B cell (primary cell): ENCODE data around the gene PCGF2. TPM values are rescaled to one million over a fixed set of nuclear protein-coding genes. Genes with fewer than 3 reads are reported as not detected.

Experiments used
- ATAC-seq: fragments of 200-7000 bp; cut with Tn5 transposase; one replicate; pipeline ENCODE4 v1.10.0; 2021; ENCODE audit warnings: low read depth, mild to moderate bottlenecking, moderate number of reproducible peaks, moderate library complexity
- CTCF ChIA-PET: fragments of 350-600 bp; sonication (Branson Sonifier 250); formaldehyde crosslinking; loops from one replicate; lab custom pipeline; 2021; ENCODE audit warnings: antibody characterized with exemption, inconsistent platforms; lab: Charles Lee
- POLR2A ChIA-PET: fragments of 350-600 bp; sonication (Branson Sonifier 250); formaldehyde crosslinking; loops from one replicate; lab custom pipeline; 2021; ENCODE audit warnings: antibody characterized with exemption; lab: Charles Lee
- DNase-seq: peaks from one replicate; pipeline ENCODE4 v3.0.0; 2013
- H2AFZ ChIP-seq: 2 replicates; pipeline ENCODE4 v1.6.1; 2012; ENCODE audit warnings: mild to moderate bottlenecking, low read depth, low read length; ENCODE audit not compliant: insufficient read depth, poor library complexity, severe bottlenecking
- H3K27ac ChIP-seq, 2 donors: 1 replicate in 1 of 2; 2 replicates in 1 of 2; pipeline ENCODE4 v1.5.1; 2012 to 2013; ENCODE audit warnings: low read length in 2 of 2, mild to moderate bottlenecking in 2 of 2, moderate library complexity in 1 of 2
- H3K27me3 ChIP-seq, 4 experiments: fragments of 200-600 bp in 1 of 4; sonication (generic) in 1 of 4; replicated peaks in 1 of 4; 1 replicate in 2 of 4; 2 replicates in 2 of 4; pipeline versions ENCODE4 v1.6.1 to v1.7.0; 2013 to 2016; ENCODE audit warnings: low read length in 3 of 4, mild to moderate bottlenecking in 2 of 4, mixed read lengths in 1 of 4, moderate library complexity in 1 of 4; ENCODE audit not compliant: insufficient read depth in 4 of 4, control insufficient read depth in 3 of 4; ENCODE audit errors: control extremely low read depth in 1 of 4
- H3K36me3 ChIP-seq, 2 experiments: replicated peaks in 1 of 2; 1 replicate in 1 of 2; 2 replicates in 1 of 2; pipeline versions ENCODE4 v1.6.1 to v1.7.1; 2013; ENCODE audit warnings: low read length in 1 of 2; ENCODE audit not compliant: insufficient read depth in 2 of 2, control insufficient read depth in 1 of 2; ENCODE audit errors: control extremely low read depth in 1 of 2, extremely low read depth in 1 of 2
- H3K4me1 ChIP-seq, 2 donors: fragments of 200-600 bp in 1 of 2; sonication (generic) in 1 of 2; 1 replicate in 1 of 2; 2 replicates in 1 of 2; pipeline versions ENCODE4 v1.5.1 to v1.6.1; 2013 to 2017; ENCODE audit warnings: low read length in 2 of 2; ENCODE audit not compliant: control insufficient read depth in 2 of 2, insufficient read depth in 2 of 2
- H3K4me2 ChIP-seq: replicated peaks from 2 replicates; pipeline ENCODE3; 2012; ENCODE audit warnings: mild to moderate bottlenecking, low read depth, low read length; ENCODE audit not compliant: poor library complexity, severe bottlenecking
- H3K4me3 ChIP-seq, 5 experiments: fragments of 200-600 bp in 1 of 5; sonication (generic) in 1 of 5; 1 replicate in 3 of 5; 2 replicates in 2 of 5; pipeline versions ENCODE4 v1.5.1 to v1.7.0; 2011 to 2016; ENCODE audit warnings: low read length in 4 of 5, mild to moderate bottlenecking in 4 of 5, low read depth in 2 of 5, control low read depth in 1 of 5, moderate library complexity in 1 of 5; ENCODE audit not compliant: insufficient read depth in 1 of 5; ENCODE audit errors: control extremely low read depth in 1 of 5, extremely low read depth in 1 of 5
- H3K79me2 ChIP-seq: fragments of 200-600 bp; sonication (generic); one replicate; pipeline ENCODE4 v1.6.0; 2016; ENCODE audit warnings: low read length; ENCODE audit not compliant: control insufficient read depth, insufficient read depth
- H3K9ac ChIP-seq: fragments of 200-600 bp; sonication (generic); 2 replicates; pipeline ENCODE4 v1.6.1; 2017; ENCODE audit warnings: mild to moderate bottlenecking, low read length, moderate library complexity
- H3K9me3 ChIP-seq, 3 donors: one replicate each; pipeline versions ENCODE4 v1.6.1 to v1.7.1; 2013; ENCODE audit warnings: low read length in 2 of 3; ENCODE audit not compliant: control insufficient read depth in 2 of 3, insufficient read depth in 1 of 3; ENCODE audit errors: control extremely low read depth in 1 of 3
- H4K20me1 ChIP-seq: 2 replicates; pipeline ENCODE4 v1.6.0; 2012; ENCODE audit warnings: mild to moderate bottlenecking, low read length; ENCODE audit not compliant: insufficient read depth, control insufficient read depth, poor library complexity, severe bottlenecking
- H3K27ac Mint-ChIP-seq: one replicate; pipeline ENCODE4 v1.8.0; 2021; ENCODE audit warnings: mixed read lengths
- H3K27me3 Mint-ChIP-seq: one replicate; pipeline ENCODE4 v1.8.0; 2021; ENCODE audit warnings: mixed read lengths
- H3K4me1 Mint-ChIP-seq: one replicate; pipeline ENCODE4 v1.8.0; 2021; ENCODE audit warnings: mixed read lengths
- H3K4me3 Mint-ChIP-seq: one replicate; pipeline ENCODE4 v1.8.0; 2021; ENCODE audit warnings: mixed read lengths
- H3K9me3 Mint-ChIP-seq: one replicate; pipeline ENCODE4 v1.8.0; 2022; ENCODE audit warnings: mixed read lengths; ENCODE audit not compliant: insufficient read depth
- EZH2 ChIP-seq: IDR thresholded peaks from 2 replicates; pipeline ENCODE4 v1.6.1; 2012; ENCODE audit warnings: borderline replicate concordance, low read depth, mild to moderate bottlenecking, moderate library complexity, low read length; ENCODE audit not compliant: insufficient read depth, poor library complexity, severe bottlenecking
- WGBS: methylation state at CpG from one replicate; pipeline ENCODE4 v1.1.5; 2013; ENCODE audit warnings: missing lambda C conversion rate; ENCODE audit not compliant: insufficient coverage; 5-methylcytosine and 5-hydroxymethylcytosine counted together
- intact Hi-C: fragments of 100-400 bp; cut with micrococcal nuclease; formaldehyde crosslinking; loops from one replicate; pipeline ENCODE4 v1.10.0; 2022
- polyA plus RNA-seq: library from polyadenylated mRNA; depleted of rRNA; stranded (reverse); fragments of >200 nt; gene quantifications from 2 replicates; pipeline ENCODE4 v1.2.3, GENCODE V29; 2012
- total RNA-seq, 2 donors: library from RNA; stranded (reverse); fragments of 120-200 nt in 1 of 2; gene quantifications; 1 replicate in 1 of 2; 2 replicates in 1 of 2; pipeline versions ENCODE4 v1.2.3 to v1.2.4, GENCODE V29; 2013 to 2022
- TF ChIP-seq, protein P1 (sequence below): fragments of 200-600 bp; IDR thresholded peaks from one replicate; pipeline ENCODE4 v1.8.0; 2022; ENCODE audit warnings: antibody characterized with exemption, mild to moderate bottlenecking

Gene PCGF2
- total and polyA plus RNA-seq, 2 donors (not counting 1 experiment from before 2014, with no cell fraction given): 0.04 TPM; not detected in 1

DNA sequence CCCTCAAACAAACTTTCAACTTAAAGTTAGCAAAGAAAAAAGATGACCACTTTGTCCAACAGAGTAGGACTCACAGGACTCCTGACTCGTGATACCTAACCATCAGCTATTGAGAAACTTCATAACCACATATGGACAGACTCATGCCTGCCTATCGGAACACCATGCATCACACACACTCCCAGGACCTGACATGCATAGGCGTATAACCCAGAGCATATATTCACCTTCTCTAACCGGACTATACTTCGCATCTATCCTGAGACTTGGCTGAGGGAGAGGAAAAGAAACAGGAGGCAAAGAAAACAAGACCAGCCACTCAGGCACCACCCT lies 49.0 kb upstream of the PCGF2 start:
- Histone ChIP-seq H3K4me2 (peak overlapping the region; percentile 88), H3K79me2 (peaks cover 70% of the 10 kb centered on the region), H3K9me3 (no peaks in the 10 kb centered on the region), H3K4me3 (no peak overlapping the region), H3K27me3 (no peaks in the 10 kb centered on the region), H2AFZ (no peak overlapping the region), H3K4me1 (peaks cover 17 to 25% of the 10 kb centered on the region in 2 donors), H4K20me1 (peaks cover 30% of the 10 kb centered on the region), H3K9ac (no peak overlapping the region), H3K36me3 (peaks cover 0 to 18% of the 10 kb centered on the region in 2 experiments), H3K27ac (peak overlapping the region in 1 of 2 donors; percentile 42)
- peak overlapping the region; percentile 99 for H3K4me3 Mint-ChIP-seq
- WGBS: 97% methylated on average over 4 of the region's 5 CpGs
- DNase-seq (no peak), ATAC-seq (no peak)
- H3K27me3 Mint-ChIP-seq: no peaks in the 10 kb centered on the region
- no peaks in the 10 kb centered on the region for H3K9me3 Mint-ChIP-seq
- POLR2A ChIA-PET: interaction anchor here (0.7 kb wide), 1 partner anchor 1098 kb away, joined by 3 read pairs; no protein-coding TSS in a partner anchor
- H3K4me1 Mint-ChIP-seq: peaks cover 35% of the 10 kb centered on the region
- CTCF ChIA-PET: interaction anchor here (0.6 to 1.0 kb wide), 2 partner anchors 120 to 748 kb away, joined by 3 to 5 read pairs; no protein-coding TSS in a partner anchor
- no peak for TF ChIP-seq EZH2
- TF ChIP-seq, protein P1, sequence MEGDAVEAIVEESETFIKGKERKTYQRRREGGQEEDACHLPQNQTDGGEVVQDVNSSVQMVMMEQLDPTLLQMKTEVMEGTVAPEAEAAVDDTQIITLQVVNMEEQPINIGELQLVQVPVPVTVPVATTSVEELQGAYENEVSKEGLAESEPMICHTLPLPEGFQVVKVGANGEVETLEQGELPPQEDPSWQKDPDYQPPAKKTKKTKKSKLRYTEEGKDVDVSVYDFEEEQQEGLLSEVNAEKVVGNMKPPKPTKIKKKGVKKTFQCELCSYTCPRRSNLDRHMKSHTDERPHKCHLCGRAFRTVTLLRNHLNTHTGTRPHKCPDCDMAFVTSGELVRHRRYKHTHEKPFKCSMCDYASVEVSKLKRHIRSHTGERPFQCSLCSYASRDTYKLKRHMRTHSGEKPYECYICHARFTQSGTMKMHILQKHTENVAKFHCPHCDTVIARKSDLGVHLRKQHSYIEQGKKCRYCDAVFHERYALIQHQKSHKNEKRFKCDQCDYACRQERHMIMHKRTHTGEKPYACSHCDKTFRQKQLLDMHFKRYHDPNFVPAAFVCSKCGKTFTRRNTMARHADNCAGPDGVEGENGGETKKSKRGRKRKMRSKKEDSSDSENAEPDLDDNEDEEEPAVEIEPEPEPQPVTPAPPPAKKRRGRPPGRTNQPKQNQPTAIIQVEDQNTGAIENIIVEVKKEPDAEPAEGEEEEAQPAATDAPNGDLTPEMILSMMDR: no peak
- intact Hi-C loops: no loop called here
- peak overlapping the region; percentile 96 for H3K27ac Mint-ChIP-seq

DNA sequence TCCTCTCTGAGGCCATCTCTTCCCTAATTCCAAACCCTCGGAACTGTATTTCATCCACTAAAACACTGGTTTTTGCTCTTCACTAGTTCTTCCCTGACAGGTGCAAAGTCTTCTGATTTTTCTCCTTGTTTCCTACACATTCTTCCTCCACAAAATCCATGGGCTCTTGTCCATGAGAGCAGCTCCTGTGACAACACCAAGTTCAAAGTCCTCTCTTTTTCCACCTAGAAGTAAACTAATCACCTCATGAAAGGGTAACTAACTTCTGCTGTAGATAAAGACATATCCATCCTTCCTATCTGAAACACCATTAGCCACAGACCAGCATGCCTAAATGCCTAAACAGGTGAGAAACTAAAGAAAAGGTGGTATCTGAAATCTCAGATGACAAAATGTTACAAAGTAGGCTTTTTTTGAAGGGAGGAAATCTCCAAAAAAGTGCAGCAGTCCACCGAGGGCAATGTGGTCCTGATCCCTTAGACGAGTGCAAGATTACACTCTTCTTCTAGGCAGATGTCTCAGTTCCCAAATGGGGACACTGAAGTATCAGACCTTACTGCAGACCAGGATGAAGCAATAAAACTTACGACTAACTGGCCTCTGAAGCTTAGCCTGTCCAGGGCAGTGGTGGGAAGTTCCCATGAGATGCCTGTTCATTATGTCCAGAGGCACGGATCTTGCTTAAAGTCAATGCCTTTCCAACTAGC lies 48.5 kb upstream of the PCGF2 start:
- no peaks in the 10 kb centered on the region for H3K9me3 ChIP-seq
- CTCF ChIA-PET: interaction anchor here (0.6 kb wide), 1 partner anchor 748 kb away, joined by 3 read pairs; no protein-coding TSS in a partner anchor
- H3K27ac Mint-ChIP-seq: peak overlapping the region; percentile 96
- H3K4me2 ChIP-seq: no peak overlapping the region
- peaks cover 33% of the 10 kb centered on the region for H4K20me1 ChIP-seq
- H3K79me2 ChIP-seq: peaks cover 75% of the 10 kb centered on the region
- no peak for ATAC-seq
- H2AFZ ChIP-seq: no peak overlapping the region
- no peak overlapping the region for H3K4me3 ChIP-seq
- intact Hi-C loops: no loop called here
- H3K27me3 ChIP-seq: no peaks in the 10 kb centered on the region
- WGBS: 95% methylated on average over 5 of the region's 5 CpGs
- H3K4me1 Mint-ChIP-seq: peaks cover 35% of the 10 kb centered on the region
- no peak overlapping the region for H3K9ac ChIP-seq
- POLR2A ChIA-PET: interaction anchor here (0.6 to 0.7 kb wide), 2 partner anchors 362 to 1099 kb away, joined by 3 to 4 read pairs; no protein-coding TSS in a partner anchor
- H3K4me1 ChIP-seq: peaks cover 17 to 25% of the 10 kb centered on the region in 2 donors
- peak overlapping the region; percentile 99 for H3K4me3 Mint-ChIP-seq
- no peak for DNase-seq
- H3K36me3 ChIP-seq: peaks cover 0 to 14% of the 10 kb centered on the region in 2 experiments
- no peaks in the 10 kb centered on the region for H3K27me3 Mint-ChIP-seq
- TF ChIP-seq EZH2: no peak
- TF ChIP-seq, protein P1: no peak
- no peaks in the 10 kb centered on the region for H3K9me3 Mint-ChIP-seq
- H3K27ac ChIP-seq: peak overlapping the region in 1 of 2 donors; percentile 42
